Measurements from ENCODE around the gene SLC13A2.
"Not testable (repeated sequence)": the region's sequence is repeated elsewhere in the genome, so short reads cannot be mapped to it uniquely, and the experiment has no call there.

The SLC13A2 gene

GRCh38 chr17:28513476-28513875 lies 40.0 kb downstream of the SLC13A2 start:
- no peak for DNase-seq

- DNase-seq: no peak
Observed at GRCh38 chr17:28514561-28515002, 41.1 kb downstream of the SLC13A2 start.

DNA sequence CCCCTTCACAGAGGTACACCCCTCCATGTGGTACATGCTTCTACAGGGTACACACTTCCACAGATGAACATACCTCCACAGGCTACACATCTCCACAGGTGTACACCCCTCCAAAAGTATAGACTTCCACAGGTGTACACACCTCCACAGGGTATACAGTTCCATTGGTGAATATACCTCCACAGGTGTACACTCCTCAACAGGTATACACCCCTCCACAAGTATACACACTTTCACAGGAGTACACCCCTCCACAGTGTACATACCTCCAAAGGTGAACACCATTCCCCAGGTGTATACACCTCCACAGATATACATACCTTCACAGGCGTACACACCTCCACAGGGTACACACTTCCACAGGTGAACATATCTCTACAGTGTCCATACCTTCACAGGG lies 42.1 kb downstream of the SLC13A2 start:
- no peak for DNase-seq

DNA sequence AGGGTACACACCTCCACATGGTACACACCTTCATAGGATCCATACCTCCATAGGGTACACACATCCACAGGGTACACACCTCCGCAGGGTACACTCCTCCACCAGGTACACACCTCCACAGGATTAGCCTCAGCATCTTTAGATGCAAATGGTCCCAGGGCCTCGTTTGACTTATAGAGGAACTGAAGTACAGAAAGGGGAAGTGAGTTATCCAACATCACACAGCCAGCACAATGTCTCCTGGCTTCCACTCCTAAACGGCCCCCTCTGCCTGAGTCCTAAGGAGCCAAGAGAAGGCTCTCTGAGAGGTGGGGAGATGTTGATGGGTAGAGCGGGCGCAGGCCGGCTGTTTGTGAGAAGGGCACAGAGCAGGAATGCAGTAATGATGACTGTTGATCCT lies 44.7 kb downstream of the SLC13A2 start:
- DNase-seq: no peak

- no peak for DNase-seq
Observed at GRCh38 chr17:28518578-28518977, 45.1 kb downstream of the SLC13A2 start.

GRCh38 chr17:28519236-28519635 lies 45.8 kb downstream of the SLC13A2 start:
- no peak for DNase-seq

DNA sequence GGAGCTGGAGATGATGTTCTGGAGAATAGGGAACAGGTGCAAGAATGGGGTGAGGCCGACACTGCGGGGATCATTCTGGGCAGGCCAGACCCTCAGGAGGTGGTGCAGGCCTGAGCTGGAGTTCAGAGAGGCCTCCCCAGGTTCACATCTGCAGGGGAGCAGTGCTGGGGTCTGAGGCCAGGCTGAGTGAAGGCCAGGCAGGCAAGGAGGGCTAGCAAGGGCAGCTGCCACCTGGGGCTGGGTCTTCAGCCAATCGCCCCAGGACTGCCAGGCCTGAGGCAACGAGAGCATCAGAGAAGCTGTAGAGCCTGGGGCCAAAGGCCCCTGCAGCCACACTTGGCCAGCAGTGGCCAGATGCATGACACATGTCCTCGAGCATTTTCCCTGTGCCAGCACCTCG lies 47.2 kb downstream of the SLC13A2 start:
- no peak for DNase-seq

DNA sequence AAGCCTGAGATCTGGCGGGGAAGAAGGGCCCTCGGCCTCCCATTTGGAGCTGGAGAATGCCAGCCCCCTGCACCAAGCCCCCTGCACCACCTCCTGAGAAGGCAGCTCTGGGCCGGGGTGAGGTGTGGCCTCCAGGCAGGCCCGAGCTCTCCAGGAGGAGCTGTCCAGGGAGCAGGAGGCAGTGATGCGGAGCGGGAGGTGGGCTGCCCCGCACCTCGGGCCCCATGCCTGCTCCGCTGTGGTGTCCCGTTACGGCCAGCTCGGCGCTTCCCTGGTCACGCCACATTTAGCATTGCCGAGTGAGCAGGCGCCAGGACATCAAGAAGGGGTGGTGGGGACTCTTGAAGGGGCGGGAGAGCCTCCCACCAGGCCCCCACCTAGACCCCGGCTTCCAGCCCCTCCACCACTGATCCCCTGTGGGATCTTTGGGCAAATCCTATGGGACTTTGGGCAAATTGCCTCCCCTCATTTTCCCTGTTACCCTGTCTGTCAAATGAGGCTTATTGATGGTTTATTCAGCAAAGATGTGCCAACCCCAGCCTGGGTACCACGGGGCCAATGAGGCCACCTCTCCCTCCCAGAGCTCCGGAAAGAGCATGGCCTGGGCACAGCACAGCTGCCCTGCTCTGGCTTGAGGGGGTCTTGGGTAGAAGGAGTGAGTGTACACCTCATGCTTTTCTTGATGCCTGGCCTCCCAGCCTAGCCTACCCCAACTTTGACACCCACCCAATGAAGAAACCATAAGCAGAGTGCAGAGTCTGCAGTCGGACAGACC lies 48.1 kb downstream of the SLC13A2 start:
- no peak for DNase-seq

GRCh38 chr17:28522281-28522680 lies 48.8 kb downstream of the SLC13A2 start:
- DNase-seq: not testable (repeated sequence)

DNA sequence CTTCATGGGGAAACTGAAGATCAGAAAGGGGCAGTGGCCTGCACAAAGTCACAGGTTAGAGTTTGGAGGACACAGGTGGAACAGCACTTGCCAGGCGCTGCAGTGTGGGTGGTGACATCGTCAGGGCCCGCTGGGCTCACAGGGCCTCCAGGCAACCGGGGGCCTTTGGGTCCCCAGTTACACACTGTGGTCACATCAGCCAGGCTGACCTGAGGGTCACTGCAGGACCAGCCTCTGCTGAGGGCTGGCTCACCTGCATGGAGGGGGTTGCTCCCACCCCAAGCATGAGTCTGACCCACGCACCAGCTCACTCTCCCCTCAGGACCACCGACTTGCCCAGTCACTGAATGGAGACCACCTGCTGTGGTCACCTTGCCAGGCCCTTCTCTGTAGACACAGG lies 49.7 kb downstream of the SLC13A2 start:
- DNase-seq: no peak

- DNase-seq: no peak
Observed at GRCh38 chr17:28523876-28524275, 50.4 kb downstream of the SLC13A2 start.

DNA sequence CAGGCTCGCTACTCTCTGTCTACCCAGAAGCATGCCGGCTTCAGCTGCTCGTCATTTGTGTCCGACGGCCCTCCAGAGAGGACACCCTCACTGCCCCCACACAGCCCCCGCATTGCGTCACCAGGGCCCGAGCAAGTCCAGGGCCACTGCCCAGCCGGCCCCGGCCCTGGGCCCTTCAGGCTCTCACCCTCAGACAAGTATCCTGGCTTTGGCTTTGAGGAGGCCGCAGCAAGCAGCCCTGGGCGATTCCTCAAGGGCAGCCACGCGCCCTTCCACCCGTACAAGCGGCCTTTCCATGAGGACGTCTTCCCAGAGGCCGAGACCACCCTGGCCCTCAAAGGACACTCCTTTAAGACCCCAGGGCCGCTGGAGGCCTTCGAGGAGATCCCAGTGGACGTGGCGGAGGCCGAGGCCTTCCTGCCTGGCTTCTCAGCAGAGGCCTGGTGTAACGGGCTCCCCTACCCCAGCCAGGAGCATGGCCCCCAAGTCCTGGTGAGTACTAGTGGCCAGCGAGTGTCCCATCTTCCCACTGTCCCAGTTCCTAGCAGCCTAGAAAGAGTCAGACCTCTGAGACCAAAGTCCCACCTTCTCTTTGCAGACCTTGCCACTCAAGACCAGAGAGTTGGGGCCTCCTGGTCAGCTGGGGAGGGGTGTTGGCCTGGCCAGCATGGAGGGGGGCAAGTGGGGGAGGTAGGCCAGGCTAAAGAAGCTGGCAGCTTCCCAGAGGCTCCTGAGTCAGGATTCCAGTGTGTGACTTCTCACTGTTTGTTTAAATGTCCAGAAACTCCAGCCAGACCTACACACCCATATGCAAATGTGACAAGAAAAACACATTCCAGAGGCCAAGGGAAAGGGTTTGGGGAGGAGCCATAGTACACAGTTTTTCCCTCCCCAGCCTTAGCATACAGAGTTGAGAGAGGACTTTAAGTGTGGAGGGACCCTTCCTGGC lies 51.3 kb downstream of the SLC13A2 start:
- no peak for DNase-seq

DNA sequence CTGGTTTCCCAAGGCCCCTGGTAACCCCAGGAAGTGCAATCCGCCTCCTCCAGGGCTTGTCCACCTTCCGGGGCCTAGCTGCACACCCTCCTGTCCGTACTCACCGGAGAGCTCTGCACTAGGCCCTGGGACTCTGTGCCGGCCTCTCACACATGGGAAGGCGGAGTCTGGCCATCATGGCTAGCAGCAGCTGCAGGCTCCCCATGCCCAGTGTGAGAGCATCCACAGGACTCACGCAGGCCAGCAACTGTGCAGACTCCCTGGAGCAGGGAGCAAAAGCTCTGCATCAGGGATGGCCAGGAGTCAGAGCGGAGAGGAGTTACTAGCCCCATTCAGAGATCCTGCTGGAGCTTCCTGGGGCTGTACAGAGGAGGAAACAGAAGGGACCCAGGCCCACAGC lies 52.9 kb downstream of the SLC13A2 start:
- DNase-seq: no peak

DNA sequence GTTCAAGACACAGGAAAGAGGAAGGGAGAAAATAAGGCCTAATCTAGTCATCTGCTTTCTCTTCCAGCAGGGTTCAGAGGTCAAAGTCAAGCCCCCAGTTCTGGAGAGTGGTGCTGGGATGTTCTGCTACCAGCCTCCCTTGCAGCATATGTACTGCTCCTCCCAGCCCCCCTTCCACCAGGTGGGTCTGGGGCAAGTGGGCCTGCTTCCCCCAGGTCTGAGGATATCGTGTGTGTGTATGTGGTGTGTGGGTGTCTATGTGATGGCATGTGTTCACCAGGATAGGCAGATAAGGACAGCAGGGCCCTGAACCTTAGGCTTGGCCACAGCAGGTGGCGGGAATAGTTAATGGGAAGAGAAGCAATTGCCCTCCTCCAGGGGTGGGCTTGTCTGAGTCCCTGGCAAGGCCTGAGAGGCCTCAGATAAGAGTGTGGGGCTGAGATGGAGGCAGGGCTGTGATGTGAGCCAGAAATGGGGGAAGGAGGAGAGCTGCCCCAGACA lies 53.8 kb downstream of the SLC13A2 start:
- no peak for DNase-seq

GRCh38 chr17:28527859-28528258 lies 54.4 kb downstream of the SLC13A2 start:
- no peak for DNase-seq

- no peak for DNase-seq
Observed at GRCh38 chr17:28528327-28529012, 55.0 kb downstream of the SLC13A2 start.

DNA sequence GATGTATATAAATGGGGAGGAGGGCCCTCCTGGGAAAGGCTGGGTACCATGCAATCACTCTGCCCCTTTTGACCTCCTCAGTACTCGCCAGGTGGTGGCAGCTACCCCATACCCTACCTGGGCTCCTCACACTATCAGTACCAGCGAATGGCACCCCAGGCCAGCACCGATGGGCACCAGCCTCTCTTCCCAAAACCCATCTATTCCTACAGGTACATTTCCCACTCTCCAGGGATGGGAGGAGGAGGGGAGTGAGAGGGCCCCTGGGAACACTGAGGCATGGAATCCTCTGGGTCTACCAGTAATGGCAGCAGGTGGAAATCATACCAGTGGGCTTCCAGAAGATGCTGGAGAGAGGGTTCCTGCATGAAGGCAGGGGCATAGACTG lies 55.6 kb downstream of the SLC13A2 start:
- no peak for DNase-seq

- DNase-seq: no peak
Observed at GRCh38 chr17:28530250-28530649, 56.8 kb downstream of the SLC13A2 start.

GRCh38 chr17:28530926-28531325 lies 57.5 kb downstream of the SLC13A2 start:
- no peak for DNase-seq

GRCh38 chr17:28532050-28532960 lies 58.9 kb downstream of the SLC13A2 start:
- no peak for DNase-seq

Measured in amygdala (tissue), 56 donors.